Glutamatergic neuron (in vitro differentiated cells): Measurements from ENCODE around the gene MAB21L2. TPM values are rescaled to one million over a fixed set of nuclear protein-coding genes. Genes with fewer than 3 reads are reported as not detected.

Experiments
- DNase-seq: peaks from one replicate; pipeline ENCODE4 v3.0.0; 2022
- H3K27ac Mint-ChIP-seq: one replicate; pipeline ENCODE4 v1.8.0; 2020; ENCODE audit warnings: mild to moderate bottlenecking, mixed read lengths, inconsistent platforms; ENCODE audit not compliant: unreplicated experiment
- H3K27me3 Mint-ChIP-seq: one replicate; pipeline ENCODE4 v1.8.0; 2020; ENCODE audit warnings: mild to moderate bottlenecking, moderate library complexity, mixed read lengths, inconsistent platforms; ENCODE audit not compliant: unreplicated experiment
- H3K36me3 Mint-ChIP-seq: one replicate; pipeline ENCODE4 v1.8.0; 2020; ENCODE audit warnings: mild to moderate bottlenecking, mixed read lengths, inconsistent platforms; ENCODE audit not compliant: unreplicated experiment
- H3K4me1 Mint-ChIP-seq: one replicate; pipeline ENCODE4 v1.8.0; 2020; ENCODE audit warnings: mild to moderate bottlenecking, low read depth, mixed read lengths, inconsistent platforms; ENCODE audit not compliant: unreplicated experiment
- H3K4me3 Mint-ChIP-seq: one replicate; pipeline ENCODE4 v1.8.0; 2020; ENCODE audit warnings: mild to moderate bottlenecking, mixed read lengths, inconsistent platforms; ENCODE audit not compliant: unreplicated experiment
- H3K9me3 Mint-ChIP-seq: one replicate; pipeline ENCODE4 v1.8.0; 2020; ENCODE audit warnings: mild to moderate bottlenecking, moderate library complexity, mixed read lengths, inconsistent platforms; ENCODE audit not compliant: unreplicated experiment
- CTCF ChIP-seq: fragments of 200-600 bp; sonication (generic); IDR thresholded peaks from one replicate; pipeline ENCODE4 v1.5.0; 2021; ENCODE audit not compliant: partially characterized antibody, unreplicated experiment
- total RNA-seq: library from RNA; stranded (reverse); fragmentation: NEBNext Ultra II Directional; extraction: Animal tissue kit (Norgen Biotek cat#: 25700); gene quantifications from one replicate; pipeline ENCODE4 v1.2.1, GENCODE V29; 2021; ENCODE audit not compliant: unreplicated experiment

The MAB21L2 gene
- total RNA-seq, 1 donor from 2014 or later = 3.4 TPM

- DNase-seq = no peak
- Mint-ChIP-seq H3K4me1 (peaks cover 36% of the 10 kb centered on the region), H3K36me3 (no peaks in the 10 kb centered on the region), H3K27me3 (peaks cover 12% of the 10 kb centered on the region), H3K27ac (no peak overlapping the region), H3K9me3 (peaks cover 13% of the 10 kb centered on the region), H3K4me3 (peak overlapping the region; percentile 97)
- no peak for TF ChIP-seq CTCF
Observed at GRCh38 chr4:150584111-150584915, 2.4 kb downstream of the MAB21L2 start.

GRCh38 chr4:150585611-150586010 lies 3.7 kb downstream of the MAB21L2 start:
- TF ChIP-seq CTCF = no peak
- H3K27me3 Mint-ChIP-seq = peaks cover 11% of the 10 kb centered on the region
- no peak overlapping the region for H3K27ac Mint-ChIP-seq
- DNase-seq = no peak
- peak overlapping the region; percentile 82 for H3K4me3 Mint-ChIP-seq
- H3K4me1 Mint-ChIP-seq = peaks cover 33% of the 10 kb centered on the region
- H3K9me3 Mint-ChIP-seq = peaks cover 14% of the 10 kb centered on the region
- no peaks in the 10 kb centered on the region for H3K36me3 Mint-ChIP-seq

GRCh38 chr4:150586162-150586810 lies 4.3 kb downstream of the MAB21L2 start:
- H3K9me3 Mint-ChIP-seq = peaks cover 14% of the 10 kb centered on the region

DNA sequence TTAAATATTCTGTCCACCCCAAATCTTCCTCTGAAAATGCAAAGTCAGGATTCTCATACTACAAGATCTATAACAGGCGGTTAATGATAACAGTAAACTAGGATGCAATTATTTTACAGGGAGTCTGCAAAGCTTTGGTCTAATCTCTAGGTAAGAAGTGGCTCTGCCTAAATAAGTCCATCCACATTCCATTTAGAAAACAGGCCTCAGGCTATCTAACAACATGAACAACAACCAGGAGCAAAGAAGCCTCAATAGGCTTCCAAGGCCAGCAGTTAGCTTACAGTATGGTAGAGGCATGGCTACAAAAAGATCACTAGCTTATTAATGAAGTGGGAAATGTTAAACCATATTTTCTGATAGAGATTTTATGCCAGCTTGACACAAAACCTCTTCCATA lies 6.4 kb downstream of the MAB21L2 start:
- no peak for DNase-seq
- Mint-ChIP-seq H3K27ac (no peak overlapping the region), H3K36me3 (no peaks in the 10 kb centered on the region), H3K4me3 (peak overlapping the region; percentile 69), H3K27me3 (peaks cover 10% of the 10 kb centered on the region), H3K9me3 (peaks cover 8% of the 10 kb centered on the region), H3K4me1 (peaks cover 30% of the 10 kb centered on the region)
- TF ChIP-seq CTCF = no peak

More at GRCh38 chr4:150586162-150586810, 4.3 kb downstream of the MAB21L2 start:
- no peak for TF ChIP-seq CTCF
- Mint-ChIP-seq H3K27me3 (peaks cover 11% of the 10 kb centered on the region), H3K27ac (no peak overlapping the region), H3K4me1 (peaks cover 32% of the 10 kb centered on the region), H3K36me3 (no peaks in the 10 kb centered on the region), H3K4me3 (peak overlapping the region; percentile 82)
- no peak for DNase-seq

DNA sequence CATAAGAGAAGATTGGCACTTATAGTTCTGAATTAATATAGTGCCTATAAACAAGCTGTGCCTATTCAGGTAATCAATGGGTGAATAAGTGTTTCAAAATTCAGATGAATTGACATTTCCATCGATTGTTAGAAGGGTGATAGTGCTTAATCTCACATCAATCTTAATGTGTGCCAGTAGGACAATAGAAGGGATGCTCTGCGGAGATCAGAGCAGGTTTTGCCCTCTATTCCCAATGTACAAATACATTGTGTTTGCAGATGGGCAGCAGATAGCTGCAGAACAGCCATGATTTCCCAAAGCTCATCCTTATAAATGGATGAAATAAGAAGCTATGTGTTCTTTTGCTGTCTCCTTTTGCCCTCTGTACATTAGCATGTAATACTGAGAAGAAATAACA lies 7.2 kb downstream of the MAB21L2 start:
- H3K4me1 Mint-ChIP-seq = peaks cover 32% of the 10 kb centered on the region
- peaks cover 4% of the 10 kb centered on the region for H3K27me3 Mint-ChIP-seq
- H3K36me3 Mint-ChIP-seq = no peaks in the 10 kb centered on the region
- no peak for DNase-seq
- peaks cover 5% of the 10 kb centered on the region for H3K9me3 Mint-ChIP-seq
- H3K4me3 Mint-ChIP-seq = no peak overlapping the region
- TF ChIP-seq CTCF = no peak
- no peak overlapping the region for H3K27ac Mint-ChIP-seq
